HS-27A (cell line): ENCODE results near the gene SLCO3A1.

Experiments used
- DNase-seq: peaks from one replicate; pipeline ENCODE4 v3.0.0-alpha.2; 2012; ENCODE audit warnings: low read depth, missing footprints

Gene SLCO3A1

GRCh38 chr15:91882858-91883586 is 29.5 kb downstream of the SLCO3A1 start:
- DNase-seq: no peak

- DNase-seq: no peak
Observed at GRCh38 chr15:91884606-91885005, 31.1 kb downstream of the SLCO3A1 start.

GRCh38 chr15:91885054-91885453 is 31.5 kb downstream of the SLCO3A1 start:
- no peak for DNase-seq

GRCh38 chr15:91885714-91886270 is 32.3 kb downstream of the SLCO3A1 start:
- DNase-seq: no peak

GRCh38 chr15:91886878-91887277 is 33.4 kb downstream of the SLCO3A1 start:
- no peak for DNase-seq

GRCh38 chr15:91887321-91887720 is 33.8 kb downstream of the SLCO3A1 start:
- no peak for DNase-seq

- DNase-seq: no peak
Observed at GRCh38 chr15:91887921-91888373, 34.4 kb downstream of the SLCO3A1 start.

GRCh38 chr15:91889111-91889815 is 35.8 kb downstream of the SLCO3A1 start:
- no peak for DNase-seq

GRCh38 chr15:91890614-91891013 is 37.1 kb downstream of the SLCO3A1 start:
- no peak for DNase-seq

GRCh38 chr15:91891101-91891500 is 37.6 kb downstream of the SLCO3A1 start:
- DNase-seq: no peak

GRCh38 chr15:91891788-91892345 is 38.4 kb downstream of the SLCO3A1 start:
- no peak for DNase-seq

GRCh38 chr15:91892436-91892835 is 38.9 kb downstream of the SLCO3A1 start:
- no peak for DNase-seq

GRCh38 chr15:91894606-91895005 is 41.1 kb downstream of the SLCO3A1 start:
- DNase-seq: no peak

- no peak for DNase-seq
Observed at GRCh38 chr15:91895051-91895450, 41.5 kb downstream of the SLCO3A1 start.

GRCh38 chr15:91896341-91897055 is 43.0 kb downstream of the SLCO3A1 start:
- DNase-seq: no peak

- DNase-seq: no peak
Observed at GRCh38 chr15:91897585-91898372, 44.3 kb downstream of the SLCO3A1 start.

- DNase-seq: no peak
Observed at GRCh38 chr15:91898843-91899242, 45.3 kb downstream of the SLCO3A1 start.

- no peak for DNase-seq
Observed at GRCh38 chr15:91904942-91905341, 51.4 kb downstream of the SLCO3A1 start.

GRCh38 chr15:91908391-91908790 is 54.9 kb downstream of the SLCO3A1 start:
- DNase-seq: no peak

GRCh38 chr15:91909111-91909510 is 55.6 kb downstream of the SLCO3A1 start:
- DNase-seq: no peak

- DNase-seq: no peak
Observed at GRCh38 chr15:91909574-91909973, 56.1 kb downstream of the SLCO3A1 start.
